GM23338 (cell line): ENCODE data around the gene PARP14.

Experiments used
- EZH2phosphoT487 ChIP-seq: fragments of 200-600 bp; sonication (generic); IDR thresholded peaks from one replicate; pipeline ENCODE4 v1.8.1; 2018; ENCODE audit warnings: antibody characterized with exemption; ENCODE audit not compliant: unreplicated experiment
- JUNB ChIP-seq: IDR thresholded peaks from one replicate; pipeline ENCODE4 v1.6.1; 2016; ENCODE audit warnings: antibody characterized with exemption; ENCODE audit not compliant: unreplicated experiment
- POLR2AphosphoS5 ChIP-seq: IDR thresholded peaks from 2 replicates; pipeline ENCODE4 v1.6.1; 2016; ENCODE audit warnings: antibody characterized with exemption, low read depth
- STAT1 ChIP-seq: IDR thresholded peaks from one replicate; pipeline ENCODE4 v1.6.1; 2016; ENCODE audit warnings: antibody characterized with exemption; ENCODE audit not compliant: unreplicated experiment
- TF ChIP-seq, protein P1 (sequence below), 2 experiments: fragments of 200-600 bp in 1 of 2; sonication (generic) in 1 of 2; conservative IDR thresholded peaks; 2 replicates each; pipeline versions ENCODE4 v1.5.1 to v1.6.1; 2016 to 2017; ENCODE audit warnings: antibody characterized with exemption in 2 of 2, low read depth in 2 of 2, mild to moderate bottlenecking in 2 of 2, moderate library complexity in 1 of 2
- TF ChIP-seq, protein P2 (sequence below): IDR thresholded peaks from one replicate; pipeline ENCODE4 v1.6.1; 2018; ENCODE audit warnings: antibody characterized with exemption; ENCODE audit not compliant: unreplicated experiment
- TF ChIP-seq, protein P3 (sequence below): IDR thresholded peaks from 2 replicates; pipeline ENCODE4 v1.6.1; 2016; ENCODE audit warnings: antibody characterized with exemption

DNA sequence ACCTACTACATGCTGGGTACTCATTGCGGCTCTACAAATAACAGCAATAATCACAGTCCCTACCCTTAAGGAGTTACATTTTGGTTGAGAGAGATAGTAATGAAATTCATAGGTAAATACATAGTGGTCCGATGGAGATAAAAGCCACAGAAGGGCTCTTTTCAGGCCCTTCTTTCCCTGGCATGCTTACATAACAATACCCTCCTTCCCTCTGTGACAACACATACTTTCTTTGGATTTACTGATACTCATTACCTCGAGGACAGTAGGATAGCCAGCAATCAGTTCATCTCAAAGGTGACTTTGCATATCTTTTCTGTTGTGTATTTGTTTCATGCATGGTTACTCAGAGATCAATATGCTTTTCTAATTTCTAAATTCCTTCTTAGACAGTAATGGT is 58.5 kb downstream of the PARP14 start:
- TF ChIP-seq, protein P1, sequence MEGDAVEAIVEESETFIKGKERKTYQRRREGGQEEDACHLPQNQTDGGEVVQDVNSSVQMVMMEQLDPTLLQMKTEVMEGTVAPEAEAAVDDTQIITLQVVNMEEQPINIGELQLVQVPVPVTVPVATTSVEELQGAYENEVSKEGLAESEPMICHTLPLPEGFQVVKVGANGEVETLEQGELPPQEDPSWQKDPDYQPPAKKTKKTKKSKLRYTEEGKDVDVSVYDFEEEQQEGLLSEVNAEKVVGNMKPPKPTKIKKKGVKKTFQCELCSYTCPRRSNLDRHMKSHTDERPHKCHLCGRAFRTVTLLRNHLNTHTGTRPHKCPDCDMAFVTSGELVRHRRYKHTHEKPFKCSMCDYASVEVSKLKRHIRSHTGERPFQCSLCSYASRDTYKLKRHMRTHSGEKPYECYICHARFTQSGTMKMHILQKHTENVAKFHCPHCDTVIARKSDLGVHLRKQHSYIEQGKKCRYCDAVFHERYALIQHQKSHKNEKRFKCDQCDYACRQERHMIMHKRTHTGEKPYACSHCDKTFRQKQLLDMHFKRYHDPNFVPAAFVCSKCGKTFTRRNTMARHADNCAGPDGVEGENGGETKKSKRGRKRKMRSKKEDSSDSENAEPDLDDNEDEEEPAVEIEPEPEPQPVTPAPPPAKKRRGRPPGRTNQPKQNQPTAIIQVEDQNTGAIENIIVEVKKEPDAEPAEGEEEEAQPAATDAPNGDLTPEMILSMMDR (conservative IDR thresholded peaks at IDR 0.05; ENCODE audit: low read depth in 2 of 2) = no peak
- TF ChIP-seq, protein P2, sequence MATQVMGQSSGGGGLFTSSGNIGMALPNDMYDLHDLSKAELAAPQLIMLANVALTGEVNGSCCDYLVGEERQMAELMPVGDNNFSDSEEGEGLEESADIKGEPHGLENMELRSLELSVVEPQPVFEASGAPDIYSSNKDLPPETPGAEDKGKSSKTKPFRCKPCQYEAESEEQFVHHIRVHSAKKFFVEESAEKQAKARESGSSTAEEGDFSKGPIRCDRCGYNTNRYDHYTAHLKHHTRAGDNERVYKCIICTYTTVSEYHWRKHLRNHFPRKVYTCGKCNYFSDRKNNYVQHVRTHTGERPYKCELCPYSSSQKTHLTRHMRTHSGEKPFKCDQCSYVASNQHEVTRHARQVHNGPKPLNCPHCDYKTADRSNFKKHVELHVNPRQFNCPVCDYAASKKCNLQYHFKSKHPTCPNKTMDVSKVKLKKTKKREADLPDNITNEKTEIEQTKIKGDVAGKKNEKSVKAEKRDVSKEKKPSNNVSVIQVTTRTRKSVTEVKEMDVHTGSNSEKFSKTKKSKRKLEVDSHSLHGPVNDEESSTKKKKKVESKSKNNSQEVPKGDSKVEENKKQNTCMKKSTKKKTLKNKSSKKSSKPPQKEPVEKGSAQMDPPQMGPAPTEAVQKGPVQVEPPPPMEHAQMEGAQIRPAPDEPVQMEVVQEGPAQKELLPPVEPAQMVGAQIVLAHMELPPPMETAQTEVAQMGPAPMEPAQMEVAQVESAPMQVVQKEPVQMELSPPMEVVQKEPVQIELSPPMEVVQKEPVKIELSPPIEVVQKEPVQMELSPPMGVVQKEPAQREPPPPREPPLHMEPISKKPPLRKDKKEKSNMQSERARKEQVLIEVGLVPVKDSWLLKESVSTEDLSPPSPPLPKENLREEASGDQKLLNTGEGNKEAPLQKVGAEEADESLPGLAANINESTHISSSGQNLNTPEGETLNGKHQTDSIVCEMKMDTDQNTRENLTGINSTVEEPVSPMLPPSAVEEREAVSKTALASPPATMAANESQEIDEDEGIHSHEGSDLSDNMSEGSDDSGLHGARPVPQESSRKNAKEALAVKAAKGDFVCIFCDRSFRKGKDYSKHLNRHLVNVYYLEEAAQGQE = no peak
- TF ChIP-seq, protein P3, sequence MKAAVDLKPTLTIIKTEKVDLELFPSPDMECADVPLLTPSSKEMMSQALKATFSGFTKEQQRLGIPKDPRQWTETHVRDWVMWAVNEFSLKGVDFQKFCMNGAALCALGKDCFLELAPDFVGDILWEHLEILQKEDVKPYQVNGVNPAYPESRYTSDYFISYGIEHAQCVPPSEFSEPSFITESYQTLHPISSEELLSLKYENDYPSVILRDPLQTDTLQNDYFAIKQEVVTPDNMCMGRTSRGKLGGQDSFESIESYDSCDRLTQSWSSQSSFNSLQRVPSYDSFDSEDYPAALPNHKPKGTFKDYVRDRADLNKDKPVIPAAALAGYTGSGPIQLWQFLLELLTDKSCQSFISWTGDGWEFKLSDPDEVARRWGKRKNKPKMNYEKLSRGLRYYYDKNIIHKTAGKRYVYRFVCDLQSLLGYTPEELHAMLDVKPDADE = no peak
- TF ChIP-seq POLR2AphosphoS5 (no peak), EZH2phosphoT487 (no peak), STAT1 (no peak), JUNB (no peak)
